ENCODE measurements around the gene SPAG9.

Gene SPAG9

GRCh38 chr17:50981279-50981678, 139.4 kb downstream of the SPAG9 start:
- no peak for DNase-seq

GRCh38 chr17:50979524-50979927, 141.1 kb downstream of the SPAG9 start:
- no peak for DNase-seq

GRCh38 chr17:50977487-50978159, 143.0 kb downstream of the SPAG9 start:
- DNase-seq = no peak

GRCh38 chr17:50976951-50977472, 143.7 kb downstream of the SPAG9 start:
- no peak for DNase-seq

- DNase-seq = no peak
These were observed 146.8 kb downstream of the SPAG9 start for GRCh38 chr17:50973557-50974494.

GRCh38 chr17:50972577-50972976, 148.1 kb downstream of the SPAG9 start:
- DNase-seq = no peak

- no peak for DNase-seq
These were observed 152.9 kb downstream of the SPAG9 start for GRCh38 chr17:50967795-50968194.

- DNase-seq = no peak
These were observed 154.5 kb downstream of the SPAG9 start for GRCh38 chr17:50966163-50966666.

GRCh38 chr17:50963139-50963538, 157.5 kb downstream of the SPAG9 start:
- DNase-seq = no peak

GRCh38 chr17:50961282-50962220, 159.1 kb downstream of the SPAG9 start:
- no peak for DNase-seq

- DNase-seq = no peak
These were observed 161.3 kb downstream of the SPAG9 start for GRCh38 chr17:50959341-50959740.

GRCh38 chr17:50957600-50958575, 162.8 kb downstream of the SPAG9 start:
- no peak for DNase-seq

- DNase-seq = peak; percentile 75
These were observed 163.7 kb downstream of the SPAG9 start for GRCh38 chr17:50956750-50957523.

GRCh38 chr17:50956409-50956749, 164.3 kb downstream of the SPAG9 start:
- no peak for DNase-seq

- no peak for DNase-seq
These were observed 165.0 kb downstream of the SPAG9 start for GRCh38 chr17:50955667-50956120.

- DNase-seq = no peak
These were observed 165.5 kb downstream of the SPAG9 start for GRCh38 chr17:50955160-50955559.

- no peak for DNase-seq
These were observed 166.0 kb downstream of the SPAG9 start for GRCh38 chr17:50954641-50955121.

GRCh38 chr17:50953831-50954601, 166.7 kb downstream of the SPAG9 start:
- DNase-seq = peak; percentile 82

GRCh38 chr17:50953518-50953830, 167.2 kb downstream of the SPAG9 start:
- no peak for DNase-seq

- no peak for DNase-seq
These were observed 167.8 kb downstream of the SPAG9 start for GRCh38 chr17:50952889-50953288.

Data from femur (tissue), 1 donor.